K562 (cell line): ENCODE data around the gene LAMB2. TPM values are rescaled to one million over a fixed set of nuclear protein-coding genes. Genes with fewer than 3 reads are reported as not detected.

Experiments used
- BCL6 ChIP-seq: fragments of 250-450 bp; sonication (Bioruptor Pico); IDR thresholded peaks from 2 replicates; pipeline ENCODE4 v1.4.0; 2020
- CHCHD3 ChIP-seq: fragments of 250-450 bp; sonication (Bioruptor Pico); IDR thresholded peaks from 2 replicates; pipeline ENCODE4 v2.1.2; 2022; ENCODE audit warnings: mild to moderate bottlenecking
- ETV5 ChIP-seq: sonication (generic); formaldehyde crosslinking; IDR thresholded peaks from 2 replicates; pipeline ENCODE4 v1.4.0; 2020; ENCODE audit warnings: low read depth, mild to moderate bottlenecking, missing genetic modification reagents
- HDAC1 ChIP-seq, 2 experiments: fragments of 450-650 bp; IDR thresholded peaks; 2 replicates each; pipeline ENCODE4 v1.6.1; 2016 to 2017; ENCODE audit warnings: inconsistent platforms in 1 of 2, mild to moderate bottlenecking in 1 of 2, moderate library complexity in 1 of 2
- MECOM ChIP-seq: fragments of 250-450 bp; sonication (Bioruptor Pico); IDR thresholded peaks from 2 replicates; pipeline ENCODE4 v1.8.0; 2022; ENCODE audit warnings: inconsistent platforms
- NCOR1 ChIP-seq: fragments of 450-650 bp; IDR thresholded peaks from 2 replicates; pipeline ENCODE4 v1.6.1; 2016; ENCODE audit warnings: mild to moderate bottlenecking, moderate library complexity
- POLR2AphosphoS2 ChIP-seq: IDR thresholded peaks from 2 replicates; pipeline ENCODE4 v1.6.1; 2012; ENCODE audit warnings: low read length, improper control_type of control experiment
- PTRF ChIP-seq: fragments of 450-650 bp; IDR thresholded peaks from 2 replicates; pipeline ENCODE4 v1.6.1; 2016; ENCODE audit warnings: mild to moderate bottlenecking, missing genetic modification characterization, missing compliant biosample characterization
- RHOXF2B ChIP-seq: fragments of 250-450 bp; sonication (Bioruptor Pico); conservative IDR thresholded peaks from 2 replicates; pipeline ENCODE4 v1.5.1; 2021
- SIN3A ChIP-seq, 2 experiments: fragments of 150-350 bp in 1 of 2; IDR thresholded peaks; 2 replicates each; pipeline ENCODE4 v1.6.1; 2011 to 2016; ENCODE audit warnings: borderline replicate concordance in 2 of 2, low read depth in 2 of 2, low read length in 2 of 2, mild to moderate bottlenecking in 2 of 2, moderate library complexity in 2 of 2; ENCODE audit not compliant: control insufficient read depth in 1 of 2
- SRSF9 ChIP-seq: fragments of 200-400 bp; formaldehyde crosslinking; IDR thresholded peaks from 2 replicates; pipeline ENCODE4 v1.6.1; 2017; ENCODE audit warnings: low read depth, low read length, borderline replicate concordance
- YY1 ChIP-seq, 3 experiments: IDR thresholded peaks; 2 replicates each; pipeline ENCODE4 v1.6.1; 2011; ENCODE audit warnings: low read length in 2 of 3, mild to moderate bottlenecking in 2 of 3, moderate library complexity in 2 of 3, borderline replicate concordance in 1 of 3, control low read depth in 1 of 3, low read depth in 1 of 3; ENCODE audit not compliant: insufficient read depth in 3 of 3, insufficient replicate concordance in 2 of 3, control insufficient read depth in 1 of 3, insufficient read length in 1 of 3; ENCODE audit errors: extremely low read depth in 1 of 3
- ZNF217 ChIP-seq: sonication (generic); formaldehyde crosslinking; IDR thresholded peaks from 2 replicates; pipeline ENCODE4 v1.8.0; 2022; ENCODE audit warnings: mild to moderate bottlenecking, missing genetic modification reagents
- ZNF551 ChIP-seq: fragments of 250-450 bp; sonication (Bioruptor Pico); IDR thresholded peaks from 2 replicates; pipeline ENCODE4 v1.5.0; 2021; ENCODE audit warnings: mild to moderate bottlenecking, moderate library complexity
- ZSCAN32 ChIP-seq: fragments of 450-650 bp; formaldehyde crosslinking; IDR thresholded peaks from 2 replicates; pipeline ENCODE4 v1.4.0; 2020; ENCODE audit warnings: mild to moderate bottlenecking, moderate library complexity
- polyA plus RNA-seq, 8 experiments: library from polyadenylated mRNA; depleted of rRNA in 4 of 8; stranded (reverse) in 5 of 8; unstranded in 3 of 8; fragments of >200 nt; fragmentation: Nextera tagmentation in 2 of 8; fragmentation: Illumina TruSeq in 1 of 8; extraction: Ambion mirVana in 2 of 8; extraction: Trizol in 1 of 8; gene quantifications; 2 replicates each; pipeline versions ENCODE4 v1.2.1 to v1.2.3, GENCODE V29; 2011 to 2014; ENCODE audit warnings: inconsistent platforms in 1 of 8, missing spikeins in 1 of 8
- total RNA-seq, 7 experiments: library from RNA; depleted of rRNA in 6 of 7; stranded (reverse); fragments of >200 nt in 6 of 7; fragmentation: Illumina TruSeq in 2 of 7; extraction: Trizol in 2 of 7; gene quantifications; 2 replicates each; pipeline versions ENCODE4 v1.2.1 to v1.2.3, GENCODE V29; 2011 to 2021; ENCODE audit warnings: low replicate concordance in 1 of 7
- TF ChIP-seq, protein P1 (sequence below), 2 experiments: fragments of 450-650 bp; IDR thresholded peaks; 2 replicates each; pipeline ENCODE4 v1.6.1; 2016; ENCODE audit warnings: mild to moderate bottlenecking in 2 of 2, borderline replicate concordance in 1 of 2, low read depth in 1 of 2, moderate library complexity in 1 of 2
- TF ChIP-seq, protein P2 (sequence below): sonication (generic); formaldehyde crosslinking; IDR thresholded peaks from 2 replicates; pipeline ENCODE4 v1.8.1; 2023; ENCODE audit warnings: mild to moderate bottlenecking, missing genetic modification reagents
- TF ChIP-seq, protein P3 (sequence below): sonication (generic); formaldehyde crosslinking; IDR thresholded peaks from 2 replicates; pipeline ENCODE4 v1.8.1; 2022; ENCODE audit warnings: missing genetic modification reagents

Gene LAMB2
- total and polyA plus RNA-seq, 9 of the 15 experiments (the other 6 are each of a cell fraction or from before 2014, with no cell fraction given), result 1.4 to 26.0 (median 16.2) TPM

DNA sequence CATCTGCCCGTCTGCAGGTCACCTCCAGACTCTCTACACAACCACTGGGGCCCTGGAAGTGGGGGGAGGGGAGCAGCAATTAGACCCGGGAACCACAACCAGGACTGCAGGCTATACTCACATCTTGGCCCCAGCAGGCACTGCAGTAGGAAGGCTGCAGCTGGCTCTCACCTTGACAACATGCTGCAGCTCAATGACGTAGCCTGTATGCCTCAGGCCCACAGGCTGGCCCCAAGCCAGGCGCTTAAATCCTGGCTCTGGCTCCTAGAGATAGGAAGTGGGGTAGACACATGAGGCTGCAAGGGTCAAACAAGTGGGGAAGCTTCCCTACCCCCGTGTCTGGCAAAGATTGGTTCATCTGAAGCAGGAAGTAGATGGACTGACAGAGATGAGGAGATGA, 34.4 kb downstream of the LAMB2 start (continued):
- TF ChIP-seq, protein P1, sequence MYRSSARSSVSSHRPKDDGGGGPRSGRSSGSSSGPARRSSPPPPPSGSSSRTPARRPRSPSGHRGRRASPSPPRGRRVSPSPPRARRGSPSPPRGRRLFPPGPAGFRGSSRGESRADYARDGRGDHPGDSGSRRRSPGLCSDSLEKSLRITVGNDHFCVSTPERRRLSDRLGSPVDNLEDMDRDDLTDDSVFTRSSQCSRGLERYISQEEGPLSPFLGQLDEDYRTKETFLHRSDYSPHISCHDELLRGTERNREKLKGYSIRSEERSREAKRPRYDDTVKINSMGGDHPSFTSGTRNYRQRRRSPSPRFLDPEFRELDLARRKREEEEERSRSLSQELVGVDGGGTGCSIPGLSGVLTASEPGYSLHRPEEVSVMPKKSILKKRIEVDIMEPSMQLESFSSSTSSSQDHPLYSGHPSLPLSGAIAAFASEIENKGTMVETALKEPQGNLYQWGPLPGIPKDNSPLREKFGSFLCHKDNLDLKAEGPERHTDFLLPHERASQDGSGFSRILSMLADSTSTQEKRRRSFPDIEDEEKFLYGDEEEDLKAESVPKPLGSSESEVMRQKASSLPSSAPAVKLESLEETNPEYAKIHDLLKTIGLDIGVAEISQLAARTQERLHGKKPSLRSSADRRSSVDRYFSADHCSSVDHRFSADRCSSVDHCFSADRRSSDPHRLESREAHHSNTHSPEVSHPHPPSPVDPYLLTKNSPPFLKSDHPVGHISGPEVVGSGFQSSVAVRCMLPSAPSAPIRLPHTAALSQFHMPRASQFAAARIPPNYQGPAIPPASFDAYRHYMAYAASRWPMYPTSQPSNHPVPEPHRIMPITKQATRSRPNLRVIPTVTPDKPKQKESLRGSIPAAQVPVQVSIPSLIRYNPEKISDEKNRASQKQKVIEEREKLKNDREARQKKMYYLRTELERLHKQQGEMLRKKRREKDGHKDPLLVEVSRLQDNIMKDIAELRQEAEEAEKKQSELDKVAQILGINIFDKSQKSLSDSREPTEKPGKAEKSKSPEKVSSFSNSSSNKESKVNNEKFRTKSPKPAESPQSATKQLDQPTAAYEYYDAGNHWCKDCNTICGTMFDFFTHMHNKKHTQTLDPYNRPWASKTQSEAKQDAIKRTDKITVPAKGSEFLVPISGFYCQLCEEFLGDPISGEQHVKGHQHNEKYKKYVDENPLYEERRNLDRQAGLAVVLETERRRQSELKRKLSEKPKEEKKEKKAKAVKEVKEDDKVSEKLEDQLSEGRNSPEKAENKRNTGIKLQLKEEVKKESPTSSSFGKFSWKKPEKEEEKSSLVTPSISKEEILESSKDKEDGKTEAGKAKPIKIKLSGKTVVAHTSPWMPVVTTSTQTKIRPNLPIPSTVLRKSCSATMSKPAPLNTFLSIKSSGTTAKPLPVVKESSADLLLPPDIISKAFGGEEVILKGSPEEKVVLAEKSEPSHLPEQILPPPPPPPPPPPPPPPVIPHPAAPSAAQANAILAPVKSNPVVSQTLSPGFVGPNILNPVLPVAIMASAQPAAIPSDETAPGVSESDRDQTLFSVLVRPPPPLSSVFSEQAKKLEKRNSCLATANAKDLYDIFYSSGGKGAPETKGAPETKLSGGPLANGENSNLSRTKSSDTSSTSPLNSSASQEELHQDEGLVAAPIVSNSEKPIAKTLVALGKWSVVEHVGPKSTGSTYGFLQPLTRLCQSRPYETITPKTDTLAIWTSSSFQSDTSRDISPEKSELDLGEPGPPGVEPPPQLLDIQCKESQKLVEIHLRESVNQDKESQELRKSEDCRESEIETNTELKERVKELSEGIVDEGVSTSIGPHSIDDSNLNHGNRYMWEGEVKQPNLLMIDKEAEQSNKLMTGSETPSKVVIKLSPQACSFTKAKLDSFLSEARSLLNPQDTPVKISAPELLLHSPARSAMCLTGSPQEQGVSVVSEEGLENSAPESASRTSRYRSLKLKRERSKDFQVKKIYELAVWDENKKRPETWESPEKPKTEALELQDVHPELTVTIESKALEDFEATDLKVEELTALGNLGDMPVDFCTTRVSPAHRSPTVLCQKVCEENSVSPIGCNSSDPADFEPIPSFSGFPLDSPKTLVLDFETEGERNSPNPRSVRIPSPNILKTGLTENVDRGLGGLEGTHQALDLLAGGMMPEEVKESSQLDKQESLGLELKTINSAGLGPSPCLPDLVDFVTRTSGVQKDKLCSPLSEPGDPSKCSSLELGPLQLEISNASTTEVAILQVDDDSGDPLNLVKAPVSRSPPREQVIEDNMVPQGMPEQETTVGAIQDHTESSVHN (IDR thresholded peaks at IDR 0.05; ENCODE audit: borderline replicate concordance in 1 of 2, low read depth in 1 of 2), result no peak
- TF ChIP-seq, protein P2, sequence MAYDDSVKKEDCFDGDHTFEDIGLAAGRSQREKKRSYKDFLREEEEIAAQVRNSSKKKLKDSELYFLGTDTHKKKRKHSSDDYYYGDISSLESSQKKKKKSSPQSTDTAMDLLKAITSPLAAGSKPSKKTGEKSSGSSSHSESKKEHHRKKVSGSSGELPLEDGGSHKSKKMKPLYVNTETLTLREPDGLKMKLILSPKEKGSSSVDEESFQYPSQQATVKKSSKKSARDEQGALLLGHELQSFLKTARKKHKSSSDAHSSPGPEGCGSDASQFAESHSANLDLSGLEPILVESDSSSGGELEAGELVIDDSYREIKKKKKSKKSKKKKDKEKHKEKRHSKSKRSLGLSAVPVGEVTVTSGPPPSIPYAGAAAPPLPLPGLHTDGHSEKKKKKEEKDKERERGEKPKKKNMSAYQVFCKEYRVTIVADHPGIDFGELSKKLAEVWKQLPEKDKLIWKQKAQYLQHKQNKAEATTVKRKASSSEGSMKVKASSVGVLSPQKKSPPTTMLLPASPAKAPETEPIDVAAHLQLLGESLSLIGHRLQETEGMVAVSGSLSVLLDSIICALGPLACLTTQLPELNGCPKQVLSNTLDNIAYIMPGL, result no peak
- TF ChIP-seq ZSCAN32, result no peak
- TF ChIP-seq NCOR1, result peak; percentile 87
- TF ChIP-seq BCL6 (CRISPR knock-in tag), result no peak
- no peak; a peak in 1 of 4 replicates for TF ChIP-seq SIN3A (IDR thresholded peaks at IDR 0.05; ENCODE audit: borderline replicate concordance in 2 of 2, control insufficient read depth in 1 of 2, low read depth in 2 of 2, low read length in 2 of 2)
- no peak for TF ChIP-seq MECOM (CRISPR knock-in tag)
- TF ChIP-seq, protein P3, sequence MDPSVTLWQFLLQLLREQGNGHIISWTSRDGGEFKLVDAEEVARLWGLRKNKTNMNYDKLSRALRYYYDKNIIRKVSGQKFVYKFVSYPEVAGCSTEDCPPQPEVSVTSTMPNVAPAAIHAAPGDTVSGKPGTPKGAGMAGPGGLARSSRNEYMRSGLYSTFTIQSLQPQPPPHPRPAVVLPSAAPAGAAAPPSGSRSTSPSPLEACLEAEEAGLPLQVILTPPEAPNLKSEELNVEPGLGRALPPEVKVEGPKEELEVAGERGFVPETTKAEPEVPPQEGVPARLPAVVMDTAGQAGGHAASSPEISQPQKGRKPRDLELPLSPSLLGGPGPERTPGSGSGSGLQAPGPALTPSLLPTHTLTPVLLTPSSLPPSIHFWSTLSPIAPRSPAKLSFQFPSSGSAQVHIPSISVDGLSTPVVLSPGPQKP (CRISPR knock-in tag), result no peak
- TF ChIP-seq ETV5 (CRISPR knock-in tag), result no peak
- TF ChIP-seq CHCHD3 (CRISPR knock-in tag), result no peak
- TF ChIP-seq RHOXF2B (CRISPR knock-in tag), result no peak
- TF ChIP-seq YY1 (IDR thresholded peaks at IDR 0.05; ENCODE audit: borderline replicate concordance in 1 of 3, control insufficient read depth in 1 of 3, extremely low read depth in 1 of 3, insufficient read depth in 3 of 3, insufficient read length in 1 of 3, insufficient replicate concordance in 2 of 3, low read depth in 1 of 3, low read length in 2 of 3), result no peak
- TF ChIP-seq ZNF217 (CRISPR knock-in tag), result no peak
- TF ChIP-seq HDAC1 (IDR thresholded peaks at IDR 0.05), result no peak; a peak in 1 of 4 replicates
- no peak for TF ChIP-seq PTRF
- no peak for TF ChIP-seq ZNF551 (CRISPR knock-in tag)
- TF ChIP-seq POLR2AphosphoS2, result no peak
- no peak for TF ChIP-seq SRSF9
